ENCODE data around the gene CLDND1.

- TF ChIP-seq, protein P1, sequence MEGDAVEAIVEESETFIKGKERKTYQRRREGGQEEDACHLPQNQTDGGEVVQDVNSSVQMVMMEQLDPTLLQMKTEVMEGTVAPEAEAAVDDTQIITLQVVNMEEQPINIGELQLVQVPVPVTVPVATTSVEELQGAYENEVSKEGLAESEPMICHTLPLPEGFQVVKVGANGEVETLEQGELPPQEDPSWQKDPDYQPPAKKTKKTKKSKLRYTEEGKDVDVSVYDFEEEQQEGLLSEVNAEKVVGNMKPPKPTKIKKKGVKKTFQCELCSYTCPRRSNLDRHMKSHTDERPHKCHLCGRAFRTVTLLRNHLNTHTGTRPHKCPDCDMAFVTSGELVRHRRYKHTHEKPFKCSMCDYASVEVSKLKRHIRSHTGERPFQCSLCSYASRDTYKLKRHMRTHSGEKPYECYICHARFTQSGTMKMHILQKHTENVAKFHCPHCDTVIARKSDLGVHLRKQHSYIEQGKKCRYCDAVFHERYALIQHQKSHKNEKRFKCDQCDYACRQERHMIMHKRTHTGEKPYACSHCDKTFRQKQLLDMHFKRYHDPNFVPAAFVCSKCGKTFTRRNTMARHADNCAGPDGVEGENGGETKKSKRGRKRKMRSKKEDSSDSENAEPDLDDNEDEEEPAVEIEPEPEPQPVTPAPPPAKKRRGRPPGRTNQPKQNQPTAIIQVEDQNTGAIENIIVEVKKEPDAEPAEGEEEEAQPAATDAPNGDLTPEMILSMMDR (IDR thresholded peaks at IDR 0.05; ENCODE audit: poor library complexity): no peak
- TF ChIP-seq EZH2 (IDR thresholded peaks at IDR 0.05; ENCODE audit: borderline replicate concordance) (no peak), EZH2phosphoT487 (IDR thresholded peaks at IDR 0.05; ENCODE audit: low read depth, severe bottlenecking, unreplicated experiment) (no peak)
Measured at GRCh38 chr3:98568402-98568801, 45.7 kb upstream of the CLDND1 start.

All from hepatocyte (in vitro differentiated cells).